ENCODE measurements around the gene UBXN4. TPM values are rescaled to one million over a fixed set of nuclear protein-coding genes. Genes with fewer than 3 reads are reported as not detected.

UBXN4 gene
- total RNA-seq, 1 experiment from 2014 or later = 65.4 TPM

- no peak for DNase-seq
- Histone ChIP-seq H2BK20ac (ENCODE audit: low read depth, low read length, poor library complexity, severe bottlenecking) (no peak overlapping the region), H3K4ac (ENCODE audit: low read depth, low read length) (no peak overlapping the region), H3K9me3 (ENCODE audit: control insufficient read depth, low read depth, low read length) (no peaks in the 10 kb centered on the region), H2BK15ac (ENCODE audit: low read depth, low read length) (no peak overlapping the region), H4K91ac (ENCODE audit: insufficient read length, low read depth, low read length) (no peak overlapping the region), H4K5ac (ENCODE audit: insufficient read length, low read depth, low read length) (no peak overlapping the region), H4K20me1 (ENCODE audit: control insufficient read depth, insufficient read depth, insufficient read length) (no peaks in the 10 kb centered on the region), H3K4me1 (ENCODE audit: insufficient read depth, low read length) (no peaks in the 10 kb centered on the region), H2AFZ (ENCODE audit: low read length) (no peak overlapping the region), H3T11ph (ENCODE audit: low read length) (no peak overlapping the region), H3K79me2 (ENCODE audit: insufficient read depth, low read length) (no peaks in the 10 kb centered on the region), H3K4me2 (ENCODE audit: insufficient read depth, insufficient read length, low read length) (no peak overlapping the region), H2BK120ac (ENCODE audit: low read depth, low read length, poor library complexity, severe bottlenecking) (no peak overlapping the region), H3K23me2 (ENCODE audit: insufficient read length, low read depth, low read length, poor library complexity, severe bottlenecking) (no peaks in the 10 kb centered on the region), H3K27me3 (ENCODE audit: insufficient read depth, low read length) (no peaks in the 10 kb centered on the region), H3K23ac (ENCODE audit: insufficient read length, low read depth, low read length) (no peak overlapping the region), H3K79me1 (ENCODE audit: insufficient read depth, low read depth, low read length, poor library complexity, severe bottlenecking) (peaks cover 5% of the 10 kb centered on the region), H3K9ac (ENCODE audit: extremely low read depth, insufficient read length, low read length) (no peak overlapping the region), H2BK5ac (ENCODE audit: insufficient read length, low read length) (no peak overlapping the region), H2BK12ac (ENCODE audit: insufficient read length, low read depth, low read length) (no peak overlapping the region), H3K56ac (ENCODE audit: insufficient read length, low read depth, low read length) (no peak overlapping the region), H3K14ac (ENCODE audit: insufficient read depth, low read length) (no peak overlapping the region), H4K8ac (replicated peaks; ENCODE audit: insufficient read length, low read depth, low read length) (no peak overlapping the region), H2AK5ac (ENCODE audit: insufficient read length, low read length) (no peak overlapping the region), H3K18ac (ENCODE audit: insufficient read length, low read depth, low read length) (no peak overlapping the region), H3K27ac (ENCODE audit: insufficient read length, low read depth, low read length) (no peak overlapping the region)
- H3K9me3 Mint-ChIP-seq = peaks cover 0 to 3% of the 10 kb centered on the region in 2 experiments; a peak in 1 of 5 replicates
- H3K27ac Mint-ChIP-seq = no peak overlapping the region
- TF ChIP-seq, protein P1, sequence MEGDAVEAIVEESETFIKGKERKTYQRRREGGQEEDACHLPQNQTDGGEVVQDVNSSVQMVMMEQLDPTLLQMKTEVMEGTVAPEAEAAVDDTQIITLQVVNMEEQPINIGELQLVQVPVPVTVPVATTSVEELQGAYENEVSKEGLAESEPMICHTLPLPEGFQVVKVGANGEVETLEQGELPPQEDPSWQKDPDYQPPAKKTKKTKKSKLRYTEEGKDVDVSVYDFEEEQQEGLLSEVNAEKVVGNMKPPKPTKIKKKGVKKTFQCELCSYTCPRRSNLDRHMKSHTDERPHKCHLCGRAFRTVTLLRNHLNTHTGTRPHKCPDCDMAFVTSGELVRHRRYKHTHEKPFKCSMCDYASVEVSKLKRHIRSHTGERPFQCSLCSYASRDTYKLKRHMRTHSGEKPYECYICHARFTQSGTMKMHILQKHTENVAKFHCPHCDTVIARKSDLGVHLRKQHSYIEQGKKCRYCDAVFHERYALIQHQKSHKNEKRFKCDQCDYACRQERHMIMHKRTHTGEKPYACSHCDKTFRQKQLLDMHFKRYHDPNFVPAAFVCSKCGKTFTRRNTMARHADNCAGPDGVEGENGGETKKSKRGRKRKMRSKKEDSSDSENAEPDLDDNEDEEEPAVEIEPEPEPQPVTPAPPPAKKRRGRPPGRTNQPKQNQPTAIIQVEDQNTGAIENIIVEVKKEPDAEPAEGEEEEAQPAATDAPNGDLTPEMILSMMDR (conservative IDR thresholded peaks at IDR 0.05) = no peak
- no peaks in the 10 kb centered on the region for H3K4me1 Mint-ChIP-seq
- no peaks in the 10 kb centered on the region for H3K27me3 Mint-ChIP-seq (ENCODE audit: low read depth)
- no CpG with 5 or more reads among the region's 1 CpG for WGBS (ENCODE audit: extremely low coverage, insufficient read length, low lambda C conversion rate)
- H3K36me3 Mint-ChIP-seq (ENCODE audit: insufficient read depth in 1 of 3, low read depth in 3 of 3) = peaks cover 45 to 73% (median 67%) of the 10 kb centered on the region in 3 experiments
- H3K4me3 Mint-ChIP-seq = no peak overlapping the region
These were observed 15.0 kb downstream of the UBXN4 start for GRCh38 chr2:135756692-135757091.

All from H9 (cell line).